ENCODE results near the gene SLC26A6. TPM values are rescaled to one million over a fixed set of nuclear protein-coding genes. Genes with fewer than 3 reads are reported as not detected.

Gene SLC26A6
- total RNA-seq, 4 donors from 2014 or later = 6.1 to 17.3 (median 10.1) TPM

DNA sequence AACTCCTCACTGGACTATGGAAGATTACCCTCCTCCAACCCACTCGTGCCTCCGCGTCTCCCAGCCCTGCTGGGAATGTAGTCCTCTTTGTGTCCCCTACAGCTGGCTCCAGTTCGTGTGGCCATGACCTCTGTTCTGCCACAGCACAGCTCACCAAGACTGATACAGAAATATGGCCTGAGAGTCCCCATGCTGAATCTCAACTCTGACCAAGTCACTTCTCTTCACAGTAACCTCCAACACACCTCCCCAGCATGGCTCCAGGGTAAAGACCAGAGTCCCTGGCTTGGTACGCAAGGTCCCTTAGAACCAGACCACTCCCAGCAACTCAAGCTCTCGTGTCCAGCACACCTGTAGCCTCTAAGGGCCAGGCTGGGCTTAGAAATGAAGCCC lies 37.9 kb downstream of the SLC26A6 start:
- peaks cover 0 to 25% of the 10 kb centered on the region in 2 donors for H3K36me3 ChIP-seq
- H3K27me3 ChIP-seq = no peaks in the 10 kb centered on the region
- intact Hi-C loops (cut with DNase I; ENCODE audit: low total_unique reads) = no loop called here
- H3K4me1 ChIP-seq = peaks cover 65 to 70% of the 10 kb centered on the region in 2 donors
- peak overlapping the region; percentile 85 to 98 (median 92) for H3K27ac ChIP-seq
- no peak overlapping the region for H3K4me3 ChIP-seq
- DNase-seq = no peak
- TF ChIP-seq, protein P1, sequence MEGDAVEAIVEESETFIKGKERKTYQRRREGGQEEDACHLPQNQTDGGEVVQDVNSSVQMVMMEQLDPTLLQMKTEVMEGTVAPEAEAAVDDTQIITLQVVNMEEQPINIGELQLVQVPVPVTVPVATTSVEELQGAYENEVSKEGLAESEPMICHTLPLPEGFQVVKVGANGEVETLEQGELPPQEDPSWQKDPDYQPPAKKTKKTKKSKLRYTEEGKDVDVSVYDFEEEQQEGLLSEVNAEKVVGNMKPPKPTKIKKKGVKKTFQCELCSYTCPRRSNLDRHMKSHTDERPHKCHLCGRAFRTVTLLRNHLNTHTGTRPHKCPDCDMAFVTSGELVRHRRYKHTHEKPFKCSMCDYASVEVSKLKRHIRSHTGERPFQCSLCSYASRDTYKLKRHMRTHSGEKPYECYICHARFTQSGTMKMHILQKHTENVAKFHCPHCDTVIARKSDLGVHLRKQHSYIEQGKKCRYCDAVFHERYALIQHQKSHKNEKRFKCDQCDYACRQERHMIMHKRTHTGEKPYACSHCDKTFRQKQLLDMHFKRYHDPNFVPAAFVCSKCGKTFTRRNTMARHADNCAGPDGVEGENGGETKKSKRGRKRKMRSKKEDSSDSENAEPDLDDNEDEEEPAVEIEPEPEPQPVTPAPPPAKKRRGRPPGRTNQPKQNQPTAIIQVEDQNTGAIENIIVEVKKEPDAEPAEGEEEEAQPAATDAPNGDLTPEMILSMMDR (IDR thresholded peaks at IDR 0.05 in 4 of 5, conservative IDR thresholded peaks at IDR 0.05 in 1 of 5) = no peak
- no peak for TF ChIP-seq POLR2A (IDR thresholded peaks at IDR 0.05)
- no peaks in the 10 kb centered on the region for H3K9me3 ChIP-seq
- ATAC-seq = no peak
- in situ Hi-C loops (cut with MboI; ENCODE audit: low sequenced_read_pairs in 4 of 4) = no loop called here

DNA sequence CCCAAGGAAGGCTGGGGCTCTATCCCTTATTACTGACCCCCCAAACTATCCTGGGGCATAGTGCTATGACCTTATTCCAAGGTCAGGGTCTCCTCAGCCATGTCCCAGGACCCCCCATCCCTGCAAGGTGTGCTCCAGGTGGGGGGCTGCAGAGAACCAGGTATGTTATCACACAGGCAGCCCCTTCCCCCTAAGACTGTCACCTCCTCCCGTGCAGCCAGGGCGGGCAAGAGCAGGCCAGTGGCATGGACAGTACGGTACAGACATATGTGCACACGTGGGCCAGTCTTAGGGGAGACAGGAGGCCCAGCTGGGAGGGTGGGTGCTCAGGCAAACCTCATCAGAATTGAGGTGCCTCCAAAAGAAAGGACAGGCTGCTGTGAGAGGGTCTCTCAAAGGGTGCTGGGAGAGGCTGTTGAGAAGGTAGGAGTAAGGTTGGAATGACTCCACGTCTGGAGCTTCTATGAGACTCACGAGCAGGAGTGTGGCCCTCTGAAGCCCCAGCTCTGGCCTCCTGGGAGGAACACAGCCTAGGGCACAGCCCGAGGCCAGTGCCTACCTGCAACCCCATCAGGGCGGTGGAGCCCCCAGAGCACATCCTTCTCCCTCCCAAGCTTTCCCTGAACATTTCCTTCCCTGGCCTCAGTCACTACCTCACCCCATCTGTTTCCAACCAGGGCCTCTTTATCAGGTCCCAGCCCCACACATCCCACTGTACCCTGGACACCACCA lies 38.4 kb downstream of the SLC26A6 start:
- H3K4me1 ChIP-seq = peaks cover 62 to 70% of the 10 kb centered on the region in 2 donors
- DNase-seq = no peak
- H3K4me3 ChIP-seq = no peak overlapping the region
- ATAC-seq = no peak
- H3K27ac ChIP-seq = peak overlapping the region; percentile 85 to 98 (median 92)
- no peaks in the 10 kb centered on the region for H3K9me3 ChIP-seq
- peaks cover 0 to 24% of the 10 kb centered on the region in 2 donors for H3K36me3 ChIP-seq
- in situ Hi-C loops (cut with MboI; ENCODE audit: low sequenced_read_pairs in 4 of 4) = no loop called here
- no peaks in the 10 kb centered on the region for H3K27me3 ChIP-seq
- intact Hi-C loops (cut with DNase I; ENCODE audit: low total_unique reads) = no loop called here
- no peak for TF ChIP-seq POLR2A (IDR thresholded peaks at IDR 0.05)
- TF ChIP-seq, protein P1 (IDR thresholded peaks at IDR 0.05 in 4 of 5, conservative IDR thresholded peaks at IDR 0.05 in 1 of 5) = no peak

GRCh38 chr3:48596157-48596556 lies 39.1 kb downstream of the SLC26A6 start:
- no peaks in the 10 kb centered on the region for H3K27me3 ChIP-seq
- H3K4me1 ChIP-seq = peaks cover 59 to 63% of the 10 kb centered on the region in 2 donors
- DNase-seq = no peak
- in situ Hi-C loops (cut with MboI; ENCODE audit: low sequenced_read_pairs in 4 of 4) (no loop called here), intact Hi-C loops (cut with DNase I; ENCODE audit: low total_unique reads) (no loop called here)
- H3K9me3 ChIP-seq = no peaks in the 10 kb centered on the region
- no peak for ATAC-seq
- H3K27ac ChIP-seq = peak overlapping the region; percentile 85 to 98 (median 92)
- H3K36me3 ChIP-seq = peaks cover 0 to 22% of the 10 kb centered on the region in 2 donors
- H3K4me3 ChIP-seq = no peak overlapping the region
- TF ChIP-seq, protein P1 (IDR thresholded peaks at IDR 0.05 in 4 of 5, conservative IDR thresholded peaks at IDR 0.05 in 1 of 5) = no peak
- no peak for TF ChIP-seq POLR2A (IDR thresholded peaks at IDR 0.05)

DNA sequence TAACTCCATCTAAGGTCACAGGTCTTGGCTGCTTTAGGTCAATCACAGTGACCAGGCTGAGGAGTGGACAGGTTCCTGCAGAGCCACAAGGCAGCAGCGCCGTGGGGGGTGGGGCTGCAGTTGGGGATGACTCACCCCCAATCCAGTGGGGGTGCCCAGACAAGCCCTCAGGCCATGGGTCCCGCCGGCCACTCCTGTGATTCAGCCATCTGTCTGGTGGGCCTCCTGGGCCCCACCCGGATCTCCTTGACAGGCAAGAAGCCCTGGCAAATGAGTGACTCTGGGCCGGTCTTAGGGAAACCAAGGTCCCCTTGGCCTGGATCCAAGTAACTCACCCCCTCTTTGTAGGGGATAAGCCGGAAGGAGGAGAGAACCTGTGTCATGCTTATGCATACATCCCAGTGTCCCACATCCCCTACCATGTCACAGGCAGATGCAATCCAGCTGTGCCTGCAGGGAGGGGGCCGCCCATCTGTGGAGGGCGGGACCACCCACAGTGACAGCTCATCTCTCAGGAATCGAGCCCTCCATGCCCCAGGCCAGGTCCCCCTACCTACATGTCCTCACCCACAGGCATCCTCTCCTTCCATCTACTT lies 39.6 kb downstream of the SLC26A6 start:
- peak overlapping the region; percentile 85 to 98 (median 92) for H3K27ac ChIP-seq

More for the DNA sequence above, 39.6 kb downstream of the SLC26A6 start:
- no peaks in the 10 kb centered on the region for H3K27me3 ChIP-seq
- TF ChIP-seq, protein P1 (IDR thresholded peaks at IDR 0.05 in 4 of 5, conservative IDR thresholded peaks at IDR 0.05 in 1 of 5) = no peak
- TF ChIP-seq POLR2A (IDR thresholded peaks at IDR 0.05) = no peak
- H3K36me3 ChIP-seq = peaks cover 0 to 17% of the 10 kb centered on the region in 2 donors
- DNase-seq = peak in 1 of 2 donors; percentile 59
- peak overlapping the region in 1 of 4 donors; percentile 45 for H3K4me3 ChIP-seq
- H3K9me3 ChIP-seq = no peaks in the 10 kb centered on the region
- in situ Hi-C loops (cut with MboI; ENCODE audit: low sequenced_read_pairs in 4 of 4) (no loop called here), intact Hi-C loops (cut with DNase I; ENCODE audit: low total_unique reads) (no loop called here)
- peaks cover 53 to 58% of the 10 kb centered on the region in 2 donors for H3K4me1 ChIP-seq
- ATAC-seq = no peak
